GM12801 (cell line): ENCODE measurements around the gene CNGA2.

Experiments
- TF ChIP-seq, protein P1 (sequence below): IDR thresholded peaks from one replicate; pipeline ENCODE4 v1.5.1; 2011; ENCODE audit warnings: control low read depth; ENCODE audit not compliant: insufficient read length; ENCODE audit errors: extremely low read depth

CNGA2 gene

DNA sequence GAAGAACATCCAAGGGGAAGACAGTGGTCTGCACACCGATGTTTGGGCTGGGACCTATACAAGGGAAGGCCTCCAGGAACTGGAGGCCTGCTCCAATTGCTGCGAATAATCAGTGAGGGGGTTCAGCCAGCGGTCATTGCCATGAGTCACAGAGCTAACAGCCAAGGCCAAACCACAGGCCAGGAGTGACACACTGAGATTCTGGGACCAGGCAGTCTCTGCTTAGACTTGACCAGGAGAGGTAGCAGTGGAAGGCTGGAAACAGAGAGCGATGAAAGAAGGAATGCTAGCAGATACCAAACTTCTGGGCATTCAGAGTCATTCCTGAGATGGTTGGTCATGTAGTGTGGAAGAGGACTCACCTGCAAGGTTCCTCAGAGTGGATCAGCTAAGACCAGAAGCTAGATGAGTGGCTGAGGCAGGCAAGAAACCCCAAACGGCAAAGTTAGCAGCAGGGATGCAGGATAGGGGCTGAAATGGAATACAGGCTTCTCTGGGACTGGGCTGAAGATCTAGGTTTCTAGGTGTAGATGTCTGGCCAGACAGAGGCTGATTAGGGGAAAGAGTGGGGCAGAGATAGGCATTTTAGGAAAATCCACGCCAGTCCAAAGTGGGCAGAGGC lies 54.7 kb downstream of the CNGA2 start:
- TF ChIP-seq, protein P1, sequence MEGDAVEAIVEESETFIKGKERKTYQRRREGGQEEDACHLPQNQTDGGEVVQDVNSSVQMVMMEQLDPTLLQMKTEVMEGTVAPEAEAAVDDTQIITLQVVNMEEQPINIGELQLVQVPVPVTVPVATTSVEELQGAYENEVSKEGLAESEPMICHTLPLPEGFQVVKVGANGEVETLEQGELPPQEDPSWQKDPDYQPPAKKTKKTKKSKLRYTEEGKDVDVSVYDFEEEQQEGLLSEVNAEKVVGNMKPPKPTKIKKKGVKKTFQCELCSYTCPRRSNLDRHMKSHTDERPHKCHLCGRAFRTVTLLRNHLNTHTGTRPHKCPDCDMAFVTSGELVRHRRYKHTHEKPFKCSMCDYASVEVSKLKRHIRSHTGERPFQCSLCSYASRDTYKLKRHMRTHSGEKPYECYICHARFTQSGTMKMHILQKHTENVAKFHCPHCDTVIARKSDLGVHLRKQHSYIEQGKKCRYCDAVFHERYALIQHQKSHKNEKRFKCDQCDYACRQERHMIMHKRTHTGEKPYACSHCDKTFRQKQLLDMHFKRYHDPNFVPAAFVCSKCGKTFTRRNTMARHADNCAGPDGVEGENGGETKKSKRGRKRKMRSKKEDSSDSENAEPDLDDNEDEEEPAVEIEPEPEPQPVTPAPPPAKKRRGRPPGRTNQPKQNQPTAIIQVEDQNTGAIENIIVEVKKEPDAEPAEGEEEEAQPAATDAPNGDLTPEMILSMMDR: no peak

DNA sequence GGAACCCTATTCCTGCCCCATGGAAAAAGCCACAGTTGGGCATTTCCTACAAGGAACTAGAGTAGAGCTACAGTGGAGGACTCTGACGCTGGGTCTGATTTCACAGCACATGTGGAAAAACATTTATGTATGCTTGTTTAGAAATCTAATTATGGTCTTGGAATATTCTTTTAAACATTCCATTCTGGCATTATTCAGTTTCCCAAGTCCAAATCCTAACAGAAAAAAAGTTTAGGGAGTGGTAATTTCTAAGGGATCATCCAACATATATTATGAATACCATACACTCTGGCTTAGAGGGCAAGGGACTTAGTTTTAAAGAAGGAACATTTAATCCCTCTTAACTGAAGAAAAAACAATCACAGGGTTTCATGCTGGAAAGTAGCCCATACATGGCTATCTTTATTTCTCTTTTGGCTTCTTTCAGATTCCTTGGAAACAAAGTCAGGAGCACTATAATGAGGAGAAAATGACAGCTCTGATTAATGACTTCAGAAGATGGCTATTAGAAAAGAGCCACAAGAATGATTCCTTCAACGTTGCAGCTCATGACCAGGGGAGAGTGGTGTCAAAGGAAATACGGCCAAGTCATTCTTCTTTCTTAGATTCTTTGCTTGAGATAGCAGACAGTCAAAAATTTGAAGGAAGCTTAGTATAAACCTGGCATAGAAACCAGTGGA lies 56.1 kb downstream of the CNGA2 start:
- TF ChIP-seq, protein P1: no peak

DNA sequence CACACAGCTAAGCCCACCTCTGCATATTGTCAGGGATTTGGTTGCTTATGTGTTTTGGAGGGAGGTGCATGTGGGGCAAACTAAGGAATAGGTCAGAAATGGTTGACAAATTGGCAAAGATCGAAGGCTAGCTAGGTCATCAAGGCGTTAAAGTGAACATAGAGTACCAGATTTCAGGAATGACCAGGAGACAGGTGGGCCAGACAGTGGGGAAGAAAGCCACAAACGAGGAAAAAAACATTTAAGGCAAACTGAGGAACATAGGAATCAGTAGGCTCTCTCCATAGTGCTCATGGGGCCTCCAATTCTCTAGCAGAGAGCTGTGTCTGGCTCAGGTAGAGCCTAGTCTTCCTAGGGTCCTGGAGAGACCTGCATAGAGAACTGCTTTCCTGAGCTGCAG lies 57.4 kb downstream of the CNGA2 start:
- TF ChIP-seq, protein P1: no peak

DNA sequence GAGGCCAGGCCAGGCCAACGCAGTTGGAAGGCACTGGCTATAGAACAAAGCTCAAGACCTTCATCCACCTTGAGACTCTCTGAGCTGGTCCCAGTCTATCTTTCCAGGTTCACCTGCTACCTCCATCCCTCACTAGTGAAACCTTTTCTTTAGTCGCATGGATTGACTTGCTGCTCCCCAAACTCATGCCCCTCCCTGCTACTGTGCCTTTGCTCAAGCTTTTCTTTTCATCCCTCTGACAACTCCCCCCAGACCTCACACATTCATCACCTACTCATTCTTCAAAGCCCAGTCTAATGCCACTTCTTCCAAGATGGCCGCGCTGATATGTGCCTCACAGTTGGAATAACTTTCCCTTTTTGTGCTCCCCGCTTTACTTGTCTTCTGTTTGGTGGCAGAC lies 58.0 kb downstream of the CNGA2 start:
- TF ChIP-seq, protein P1: no peak

DNA sequence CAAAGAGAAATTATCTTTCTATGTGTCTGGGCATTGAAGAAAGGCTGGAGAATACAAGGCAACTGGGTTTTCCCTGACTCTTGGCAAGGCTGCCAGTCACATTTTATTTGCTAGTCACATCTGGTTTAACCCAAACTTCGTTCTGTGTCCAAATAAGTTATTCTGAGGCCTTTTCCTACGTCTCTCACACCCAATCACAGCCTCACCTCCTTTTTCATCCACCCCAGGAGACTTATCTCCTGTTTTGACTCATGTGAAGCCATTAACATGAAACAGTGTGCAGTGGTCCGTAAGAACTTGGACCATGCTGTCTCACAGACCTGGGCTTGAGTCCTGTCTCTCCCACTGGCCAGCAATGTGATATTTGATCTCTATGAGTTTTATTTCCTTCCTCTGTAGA lies 59.3 kb downstream of the CNGA2 start:
- TF ChIP-seq, protein P1: no peak
